ENCODE data around the gene ACOT7. TPM values are rescaled to one million over a fixed set of nuclear protein-coding genes. Genes with fewer than 3 reads are reported as not detected.

The ACOT7 gene
- total RNA-seq, 2 experiments from 2014 or later: 23.4 to 53.6 TPM

DNA sequence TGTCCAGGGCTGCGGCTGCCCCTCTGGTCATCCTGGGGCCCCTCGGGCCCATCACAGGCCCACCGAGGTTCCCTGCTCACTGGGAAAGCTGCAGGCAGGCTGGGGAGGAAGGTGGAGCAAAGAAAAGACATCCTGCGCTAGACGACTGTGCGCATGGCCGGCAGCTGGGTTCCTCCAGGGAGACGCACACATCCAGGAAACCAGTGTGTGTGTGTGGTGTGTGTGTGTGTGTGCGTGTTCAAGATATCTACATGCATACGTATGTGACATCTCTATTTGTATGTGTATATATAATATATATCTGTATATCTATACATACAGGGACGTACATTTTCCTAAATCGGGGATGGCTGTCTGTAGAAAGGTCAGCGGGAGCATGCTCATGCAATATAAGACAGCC, 63.7 kb downstream of the ACOT7 start:
- CTCF ChIA-PET (ENCODE audit: unreplicated experiment): no interaction called here
- intact Hi-C loops (cut with micrococcal nuclease; ENCODE audit: unreplicated experiment): no loop called here
- BruUV-seq (replicated peaks): no TSS peak
- H3K79me2 ChIP-seq (ENCODE audit: insufficient read depth, low read depth, low read length): no peaks in the 10 kb centered on the region
- DNase-seq (ENCODE audit: low spot score): no peak
- no peak overlapping the region for H3K27ac ChIP-seq (ENCODE audit: low read depth, low read length, poor library complexity, severe bottlenecking)
- no peaks in the 10 kb centered on the region for H3K9me2 ChIP-seq (ENCODE audit: insufficient read depth, low read length)
- no peaks in the 10 kb centered on the region for H4K20me1 ChIP-seq (ENCODE audit: insufficient read depth, low read length)
- no peak overlapping the region for H2AFZ ChIP-seq (ENCODE audit: low read length)
- H3K4me2 ChIP-seq (ENCODE audit: low read length): no peak overlapping the region
- no peak for TF ChIP-seq EZH2phosphoT487 (IDR thresholded peaks at IDR 0.05; ENCODE audit: borderline replicate concordance, low read depth, low read length)
- TF ChIP-seq, protein P1, sequence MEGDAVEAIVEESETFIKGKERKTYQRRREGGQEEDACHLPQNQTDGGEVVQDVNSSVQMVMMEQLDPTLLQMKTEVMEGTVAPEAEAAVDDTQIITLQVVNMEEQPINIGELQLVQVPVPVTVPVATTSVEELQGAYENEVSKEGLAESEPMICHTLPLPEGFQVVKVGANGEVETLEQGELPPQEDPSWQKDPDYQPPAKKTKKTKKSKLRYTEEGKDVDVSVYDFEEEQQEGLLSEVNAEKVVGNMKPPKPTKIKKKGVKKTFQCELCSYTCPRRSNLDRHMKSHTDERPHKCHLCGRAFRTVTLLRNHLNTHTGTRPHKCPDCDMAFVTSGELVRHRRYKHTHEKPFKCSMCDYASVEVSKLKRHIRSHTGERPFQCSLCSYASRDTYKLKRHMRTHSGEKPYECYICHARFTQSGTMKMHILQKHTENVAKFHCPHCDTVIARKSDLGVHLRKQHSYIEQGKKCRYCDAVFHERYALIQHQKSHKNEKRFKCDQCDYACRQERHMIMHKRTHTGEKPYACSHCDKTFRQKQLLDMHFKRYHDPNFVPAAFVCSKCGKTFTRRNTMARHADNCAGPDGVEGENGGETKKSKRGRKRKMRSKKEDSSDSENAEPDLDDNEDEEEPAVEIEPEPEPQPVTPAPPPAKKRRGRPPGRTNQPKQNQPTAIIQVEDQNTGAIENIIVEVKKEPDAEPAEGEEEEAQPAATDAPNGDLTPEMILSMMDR (conservative IDR thresholded peaks at IDR 0.05; ENCODE audit: low read length): no peak
- POLR2A ChIA-PET: no interaction called here
- no peaks in the 10 kb centered on the region for H3K9me3 ChIP-seq (ENCODE audit: low read length)
- no peaks in the 10 kb centered on the region for H3K4me1 ChIP-seq (ENCODE audit: insufficient read depth, low read length, poor library complexity, severe bottlenecking)
- no peak overlapping the region for H3K4me3 ChIP-seq (ENCODE audit: low read depth, low read length, poor library complexity, severe bottlenecking)
- no peaks in the 10 kb centered on the region for H3K36me3 ChIP-seq (ENCODE audit: insufficient read depth, low read length)

- POLR2A ChIA-PET: no interaction called here
Measured at GRCh38 chr1:6329396-6329795, 64.2 kb downstream of the ACOT7 start.

GRCh38 chr1:6328696-6329095, 64.9 kb downstream of the ACOT7 start:
- no peak for TF ChIP-seq EZH2phosphoT487 (IDR thresholded peaks at IDR 0.05; ENCODE audit: borderline replicate concordance, low read depth, low read length)
- TF ChIP-seq, protein P1 (conservative IDR thresholded peaks at IDR 0.05; ENCODE audit: low read length): no peak
- Histone ChIP-seq H3K9me2 (ENCODE audit: insufficient read depth, low read length) (no peaks in the 10 kb centered on the region), H3K4me1 (ENCODE audit: insufficient read depth, low read length, poor library complexity, severe bottlenecking) (no peaks in the 10 kb centered on the region), H4K20me1 (ENCODE audit: insufficient read depth, low read length) (no peaks in the 10 kb centered on the region), H3K27ac (ENCODE audit: low read depth, low read length, poor library complexity, severe bottlenecking) (no peak overlapping the region), H2AFZ (ENCODE audit: low read length) (no peak overlapping the region), H3K4me2 (ENCODE audit: low read length) (no peak overlapping the region), H3K79me2 (ENCODE audit: insufficient read depth, low read depth, low read length) (no peaks in the 10 kb centered on the region), H3K4me3 (ENCODE audit: low read depth, low read length, poor library complexity, severe bottlenecking) (no peak overlapping the region), H3K9me3 (ENCODE audit: low read length) (no peaks in the 10 kb centered on the region), H3K36me3 (ENCODE audit: insufficient read depth, low read length) (no peaks in the 10 kb centered on the region)
- intact Hi-C loops (cut with micrococcal nuclease; ENCODE audit: unreplicated experiment): no loop called here
- BruUV-seq (replicated peaks): no TSS peak
- POLR2A ChIA-PET: no interaction called here
- CTCF ChIA-PET (ENCODE audit: unreplicated experiment): no interaction called here
- no peak for DNase-seq (ENCODE audit: low spot score)

More at GRCh38 chr1:6329396-6329795, 64.2 kb downstream of the ACOT7 start:
- H4K20me1 ChIP-seq (ENCODE audit: insufficient read depth, low read length): no peaks in the 10 kb centered on the region
- no peaks in the 10 kb centered on the region for H3K9me3 ChIP-seq (ENCODE audit: low read length)
- DNase-seq (ENCODE audit: low spot score): no peak
- no peak overlapping the region for H3K4me3 ChIP-seq (ENCODE audit: low read depth, low read length, poor library complexity, severe bottlenecking)
- BruUV-seq (replicated peaks): no TSS peak
- H3K27ac ChIP-seq (ENCODE audit: low read depth, low read length, poor library complexity, severe bottlenecking): no peak overlapping the region
- TF ChIP-seq EZH2phosphoT487 (IDR thresholded peaks at IDR 0.05; ENCODE audit: borderline replicate concordance, low read depth, low read length): no peak
- TF ChIP-seq, protein P1 (conservative IDR thresholded peaks at IDR 0.05; ENCODE audit: low read length): no peak
- no peaks in the 10 kb centered on the region for H3K4me1 ChIP-seq (ENCODE audit: insufficient read depth, low read length, poor library complexity, severe bottlenecking)
- no peaks in the 10 kb centered on the region for H3K79me2 ChIP-seq (ENCODE audit: insufficient read depth, low read depth, low read length)
- intact Hi-C loops (cut with micrococcal nuclease; ENCODE audit: unreplicated experiment): no loop called here
- H3K4me2 ChIP-seq (ENCODE audit: low read length): no peak overlapping the region
- no peak overlapping the region for H2AFZ ChIP-seq (ENCODE audit: low read length)
- no peaks in the 10 kb centered on the region for H3K36me3 ChIP-seq (ENCODE audit: insufficient read depth, low read length)
- CTCF ChIA-PET (ENCODE audit: unreplicated experiment): no interaction called here
- no peaks in the 10 kb centered on the region for H3K9me2 ChIP-seq (ENCODE audit: insufficient read depth, low read length)

All from OCI-LY7 (cell line).